Activated CD8-positive, alpha-beta T cell treated with anti-CD3 and anti-CD28 coated beads for 36 hours (primary cell): Measurements from ENCODE around the gene POP7. TPM values are rescaled to one million over a fixed set of nuclear protein-coding genes. Genes with fewer than 3 reads are reported as not detected.

ENCODE experiments used
- ATAC-seq: fragments of 200-7000 bp; cut with Tn5 transposase; one replicate; pipeline ENCODE4 v1.10.0; 2021; ENCODE audit warnings: mild to moderate bottlenecking, moderate library complexity
- CTCF ChIA-PET: fragments of 350-600 bp; sonication (Branson Sonifier 250); formaldehyde crosslinking; loops from one replicate; lab custom pipeline; 2021; ENCODE audit warnings: antibody characterized with exemption; lab: Charles Lee
- POLR2A ChIA-PET: fragments of 350-600 bp; sonication (Branson Sonifier 250); formaldehyde crosslinking; loops from one replicate; lab custom pipeline; 2021; ENCODE audit warnings: antibody characterized with exemption; lab: Charles Lee
- DNase-seq: peaks from one replicate; pipeline ENCODE4 v3.0.0-alpha.2; 2020
- H3K27ac Mint-ChIP-seq: one replicate; pipeline ENCODE4 v1.8.0; 2021; ENCODE audit warnings: mild to moderate bottlenecking, mixed read lengths
- H3K27me3 Mint-ChIP-seq: one replicate; pipeline ENCODE4 v1.8.0; 2021; ENCODE audit warnings: mixed read lengths
- H3K36me3 Mint-ChIP-seq: one replicate; pipeline ENCODE4 v1.8.0; 2021; ENCODE audit warnings: low read depth, mixed read lengths
- H3K4me1 Mint-ChIP-seq: one replicate; pipeline ENCODE4 v1.8.0; 2021; ENCODE audit warnings: low read depth, mixed read lengths
- H3K4me3 Mint-ChIP-seq: one replicate; pipeline ENCODE4 v1.8.0; 2021; ENCODE audit warnings: mild to moderate bottlenecking, moderate library complexity, mixed read lengths
- H3K9me3 Mint-ChIP-seq: one replicate; pipeline ENCODE4 v1.8.0; 2021; ENCODE audit warnings: mixed read lengths
- CTCF ChIP-seq: fragments of 200-600 bp; IDR thresholded peaks from one replicate; pipeline ENCODE4 v1.8.0; 2022; ENCODE audit warnings: antibody characterized with exemption, mild to moderate bottlenecking
- intact Hi-C: fragments of 100-400 bp; cut with micrococcal nuclease; formaldehyde crosslinking; loops from one replicate; pipeline ENCODE4 v1.10.0; 2022
- total RNA-seq, 2 experiments: library from RNA; stranded (reverse); gene quantifications; one replicate each; pipeline ENCODE4 v1.2.3, GENCODE V29; 2021

Gene POP7
- total RNA-seq, 2 experiments from 2014 or later = 47.4 to 48.1 TPM

DNA sequence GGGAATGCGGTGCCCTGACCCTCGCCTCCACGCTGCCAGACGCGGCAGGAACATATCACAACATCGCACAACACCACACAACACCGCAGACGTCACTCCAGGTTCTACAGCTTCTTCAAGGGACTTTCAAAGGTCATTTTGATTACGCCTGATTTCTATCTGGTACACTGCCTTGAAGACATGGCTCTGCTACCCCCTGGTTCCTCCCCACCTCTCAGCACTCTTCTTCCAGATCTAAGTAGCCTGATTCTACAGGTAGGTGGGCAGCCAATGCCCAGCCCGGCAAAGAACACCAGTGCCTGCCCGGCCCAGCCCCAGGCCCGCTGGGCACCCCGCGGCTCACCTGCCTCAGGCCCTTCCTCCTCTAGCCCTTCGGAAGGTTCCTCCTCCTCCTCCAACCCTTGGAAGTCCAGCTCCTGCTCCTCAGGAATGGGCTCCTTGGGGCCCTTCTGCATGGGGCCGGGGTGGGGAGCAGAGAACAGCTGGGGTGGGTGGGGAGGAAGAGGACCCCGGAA lies 20.2 kb upstream of the POP7 start:
- Mint-ChIP-seq H3K4me1 (peaks cover 34% of the 10 kb centered on the region), H3K27ac (no peak overlapping the region), H3K36me3 (peaks cover 10% of the 10 kb centered on the region), H3K27me3 (no peaks in the 10 kb centered on the region), H3K9me3 (no peaks in the 10 kb centered on the region), H3K4me3 (no peak overlapping the region)
- ATAC-seq (no peak), DNase-seq (no peak)
- no peak for TF ChIP-seq CTCF
- ChIA-PET POLR2A (interaction anchor here (1.1 kb wide), 1 partner anchor 8 kb away, joined by 3 read pairs; no protein-coding TSS in a partner anchor), CTCF (interaction anchor here (1.0 kb wide), 1 partner anchor 20 kb away, joined by 3 read pairs; the partner anchor contains the start of gene POP7)
- intact Hi-C loops = no loop called here

DNA sequence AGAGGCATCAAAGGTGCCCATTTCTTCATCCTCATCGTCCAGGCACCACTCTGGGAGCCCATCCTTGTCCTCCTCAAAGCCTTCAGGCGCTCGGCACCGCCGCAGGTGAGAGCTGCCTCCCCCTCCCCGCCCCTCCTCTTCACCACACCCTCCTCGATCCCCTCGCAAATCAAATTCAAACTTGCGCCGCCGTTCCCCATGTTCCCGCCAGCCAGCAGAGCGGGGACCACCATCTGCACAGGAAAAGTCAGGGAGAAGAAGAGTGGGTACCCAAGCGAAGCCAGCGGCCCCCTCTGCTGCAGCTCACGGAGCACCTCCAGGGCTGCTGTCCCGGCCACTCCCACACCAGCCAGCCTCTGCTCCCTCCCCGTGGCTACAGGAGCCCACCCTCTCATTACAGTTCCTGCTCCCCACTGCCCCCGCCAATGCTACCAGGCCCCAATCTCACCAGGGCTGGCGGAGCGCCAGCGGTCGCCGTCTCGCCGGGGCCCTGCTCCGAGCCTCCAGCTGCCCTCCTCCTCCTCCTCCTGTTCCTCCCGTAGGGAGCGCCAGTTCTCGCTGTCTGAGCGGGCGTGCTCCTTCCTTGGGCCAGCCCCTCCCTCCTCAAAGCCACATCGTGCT lies 19.6 kb upstream of the POP7 start:
- intact Hi-C loops = no loop called here
- DNase-seq (no peak), ATAC-seq (no peak)
- Mint-ChIP-seq H3K4me3 (no peak overlapping the region), H3K27ac (no peak overlapping the region), H3K9me3 (no peaks in the 10 kb centered on the region), H3K4me1 (peaks cover 38% of the 10 kb centered on the region), H3K27me3 (no peaks in the 10 kb centered on the region), H3K36me3 (peaks cover 10% of the 10 kb centered on the region)
- TF ChIP-seq CTCF = no peak
- POLR2A ChIA-PET = no interaction called here
- CTCF ChIA-PET = interaction anchor here (1.0 kb wide), 1 partner anchor 19 kb away, joined by 3 read pairs; the partner anchor contains the start of gene POP7

DNA sequence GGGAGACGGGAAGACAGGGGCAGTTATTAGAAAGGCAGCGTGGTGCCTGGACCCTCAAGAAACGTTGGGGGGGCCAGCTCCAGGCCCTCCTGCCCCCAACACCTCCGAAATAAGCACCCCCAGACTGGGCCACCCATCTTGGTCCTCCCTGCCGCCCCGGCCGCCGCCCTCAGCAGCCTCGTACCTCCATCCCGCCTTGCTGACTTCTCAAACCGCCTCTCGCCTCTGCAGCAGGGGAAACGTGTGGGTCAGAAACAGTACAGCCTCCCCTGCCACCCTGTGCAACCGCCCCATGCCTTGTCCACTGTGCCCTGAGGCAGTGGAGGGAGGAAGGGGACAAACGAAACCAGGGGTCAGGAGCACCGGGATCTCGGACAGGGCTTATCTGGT lies 19.1 kb upstream of the POP7 start:
- Mint-ChIP-seq H3K9me3 (no peaks in the 10 kb centered on the region), H3K4me3 (no peak overlapping the region), H3K36me3 (peaks cover 11% of the 10 kb centered on the region), H3K4me1 (peaks cover 37% of the 10 kb centered on the region), H3K27me3 (no peaks in the 10 kb centered on the region), H3K27ac (no peak overlapping the region)
- intact Hi-C loops = no loop called here
- ChIA-PET CTCF (interaction anchor here (1.0 kb wide), 1 partner anchor 19 kb away, joined by 3 read pairs; the partner anchor contains the start of gene POP7), POLR2A (no interaction called here)
- DNase-seq (no peak), ATAC-seq (no peak)
- no peak for TF ChIP-seq CTCF

GRCh38 chr7:100687261-100687660 lies 18.7 kb upstream of the POP7 start:
- DNase-seq (no peak), ATAC-seq (no peak)
- no peak for TF ChIP-seq CTCF
- Mint-ChIP-seq H3K9me3 (no peaks in the 10 kb centered on the region), H3K36me3 (peaks cover 12% of the 10 kb centered on the region), H3K4me3 (no peak overlapping the region), H3K27me3 (no peaks in the 10 kb centered on the region), H3K4me1 (peaks cover 37% of the 10 kb centered on the region), H3K27ac (no peak overlapping the region)
- CTCF ChIA-PET = interaction anchor here (10.1 kb wide), 1 partner anchor 18 kb away, joined by 162 read pairs; the partner anchor contains the start of gene POP7
- intact Hi-C loops = no loop called here
- POLR2A ChIA-PET = interaction anchor here (8.3 kb wide), 1 partner anchor 10 kb away, joined by 94 read pairs; no protein-coding TSS in a partner anchor

GRCh38 chr7:100687751-100688300 lies 18.1 kb upstream of the POP7 start:
- POLR2A ChIA-PET = interaction anchor here (8.3 kb wide), 1 partner anchor 10 kb away, joined by 94 read pairs; no protein-coding TSS in a partner anchor
- no peak for TF ChIP-seq CTCF
- H3K4me3 Mint-ChIP-seq = no peak overlapping the region
- intact Hi-C loops = no loop called here
- peaks cover 42% of the 10 kb centered on the region for H3K4me1 Mint-ChIP-seq
- H3K9me3 Mint-ChIP-seq = no peaks in the 10 kb centered on the region
- CTCF ChIA-PET = interaction anchor here (10.1 kb wide), 1 partner anchor 17 kb away, joined by 162 read pairs; the partner anchor contains the start of gene POP7
- H3K27me3 Mint-ChIP-seq = no peaks in the 10 kb centered on the region
- peaks cover 14% of the 10 kb centered on the region for H3K36me3 Mint-ChIP-seq
- DNase-seq (peak; percentile 30), ATAC-seq (no peak)
- H3K27ac Mint-ChIP-seq = no peak overlapping the region
